ENCODE data around the gene CYB561. TPM values are rescaled to one million over a fixed set of nuclear protein-coding genes. Genes with fewer than 3 reads are reported as not detected.

Gene CYB561
- total RNA-seq, 1 experiment from 2014 or later: 20.7 TPM

DNA sequence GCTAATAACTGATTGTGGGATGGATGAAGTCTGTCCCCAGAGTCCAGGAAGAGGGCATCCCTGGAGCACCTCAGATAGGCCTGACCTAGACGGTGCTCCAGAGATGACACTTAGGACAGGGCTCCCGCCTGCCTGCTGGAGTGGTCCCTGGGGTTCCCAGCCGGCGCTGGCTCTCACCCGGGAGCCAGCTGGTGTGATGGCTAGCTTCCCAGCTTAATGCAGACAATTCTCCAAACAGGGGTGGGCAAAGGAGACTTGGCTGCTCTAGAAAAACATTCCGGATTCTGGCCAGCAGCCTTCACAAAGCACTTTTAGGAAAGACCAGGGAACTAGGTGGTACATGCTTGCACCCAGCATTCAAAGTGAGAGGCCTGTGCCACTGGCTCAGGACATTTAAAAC, 49.4 kb upstream of the CYB561 start:
- Histone ChIP-seq H3K23ac (ENCODE audit: insufficient read length, low read depth, low read length) (no peak overlapping the region), H2BK12ac (ENCODE audit: insufficient read length, low read depth, low read length) (no peak overlapping the region), H3K9me3 (ENCODE audit: control insufficient read depth, low read depth, low read length) (no peaks in the 10 kb centered on the region), H2AK5ac (ENCODE audit: insufficient read length, low read length) (no peak overlapping the region), H4K20me1 (ENCODE audit: control insufficient read depth, insufficient read depth, insufficient read length) (no peaks in the 10 kb centered on the region), H3K14ac (ENCODE audit: insufficient read depth, low read length) (no peak overlapping the region), H3K9ac (ENCODE audit: extremely low read depth, insufficient read length, low read length) (no peak overlapping the region), H2BK120ac (ENCODE audit: low read depth, low read length, poor library complexity, severe bottlenecking) (no peak overlapping the region), H3K18ac (ENCODE audit: insufficient read length, low read depth, low read length) (no peak overlapping the region), H3K4me1 (ENCODE audit: insufficient read depth, low read length) (no peaks in the 10 kb centered on the region), H2AFZ (ENCODE audit: low read length) (no peak overlapping the region), H3K27me3 (ENCODE audit: insufficient read depth, low read length) (no peaks in the 10 kb centered on the region), H2BK5ac (ENCODE audit: insufficient read length, low read length) (no peak overlapping the region), H2BK20ac (ENCODE audit: low read depth, low read length, poor library complexity, severe bottlenecking) (no peak overlapping the region), H2BK15ac (ENCODE audit: low read depth, low read length) (no peak overlapping the region), H4K91ac (ENCODE audit: insufficient read length, low read depth, low read length) (no peak overlapping the region), H3K4me2 (ENCODE audit: insufficient read depth, insufficient read length, low read length) (no peak overlapping the region), H4K8ac (replicated peaks; ENCODE audit: insufficient read length, low read depth, low read length) (no peak overlapping the region), H3K79me2 (ENCODE audit: insufficient read depth, low read length) (no peaks in the 10 kb centered on the region), H3K56ac (ENCODE audit: insufficient read length, low read depth, low read length) (no peak overlapping the region), H3K23me2 (ENCODE audit: insufficient read length, low read depth, low read length, poor library complexity, severe bottlenecking) (no peaks in the 10 kb centered on the region), H3K79me1 (ENCODE audit: insufficient read depth, low read depth, low read length, poor library complexity, severe bottlenecking) (no peaks in the 10 kb centered on the region), H3T11ph (ENCODE audit: low read length) (no peak overlapping the region), H3K27ac (ENCODE audit: insufficient read length, low read depth, low read length) (no peak overlapping the region), H4K5ac (ENCODE audit: insufficient read length, low read depth, low read length) (no peak overlapping the region), H3K4ac (ENCODE audit: low read depth, low read length) (no peak overlapping the region)
- Mint-ChIP-seq H3K4me1 (peaks cover 8 to 11% of the 10 kb centered on the region in 2 experiments), H3K36me3 (ENCODE audit: insufficient read depth in 1 of 3, low read depth in 3 of 3) (no peaks in the 10 kb centered on the region; a peak in 1 of 7 replicates), H3K4me3 (no peak overlapping the region), H3K27ac (no peak overlapping the region), H3K9me3 (no peaks in the 10 kb centered on the region), H3K27me3 (ENCODE audit: low read depth) (peaks cover under 1% of the 10 kb centered on the region; the same call in 1 of the 2 replicates)
- TF ChIP-seq, protein P1, sequence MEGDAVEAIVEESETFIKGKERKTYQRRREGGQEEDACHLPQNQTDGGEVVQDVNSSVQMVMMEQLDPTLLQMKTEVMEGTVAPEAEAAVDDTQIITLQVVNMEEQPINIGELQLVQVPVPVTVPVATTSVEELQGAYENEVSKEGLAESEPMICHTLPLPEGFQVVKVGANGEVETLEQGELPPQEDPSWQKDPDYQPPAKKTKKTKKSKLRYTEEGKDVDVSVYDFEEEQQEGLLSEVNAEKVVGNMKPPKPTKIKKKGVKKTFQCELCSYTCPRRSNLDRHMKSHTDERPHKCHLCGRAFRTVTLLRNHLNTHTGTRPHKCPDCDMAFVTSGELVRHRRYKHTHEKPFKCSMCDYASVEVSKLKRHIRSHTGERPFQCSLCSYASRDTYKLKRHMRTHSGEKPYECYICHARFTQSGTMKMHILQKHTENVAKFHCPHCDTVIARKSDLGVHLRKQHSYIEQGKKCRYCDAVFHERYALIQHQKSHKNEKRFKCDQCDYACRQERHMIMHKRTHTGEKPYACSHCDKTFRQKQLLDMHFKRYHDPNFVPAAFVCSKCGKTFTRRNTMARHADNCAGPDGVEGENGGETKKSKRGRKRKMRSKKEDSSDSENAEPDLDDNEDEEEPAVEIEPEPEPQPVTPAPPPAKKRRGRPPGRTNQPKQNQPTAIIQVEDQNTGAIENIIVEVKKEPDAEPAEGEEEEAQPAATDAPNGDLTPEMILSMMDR (conservative IDR thresholded peaks at IDR 0.05): no peak
- no CpG with 5 or more reads among the region's 6 CpGs for WGBS (ENCODE audit: extremely low coverage, insufficient read length, low lambda C conversion rate)
- DNase-seq: no peak

All from H9 (cell line).